ENCODE data around the gene SLC4A5. TPM values are rescaled to one million over a fixed set of nuclear protein-coding genes. Genes with fewer than 3 reads are reported as not detected.

Gene SLC4A5
- polyA plus RNA-seq, 1 of the 3 experiments (the other 2 are of a cell fraction), result 0.25 TPM

GRCh38 chr2:74325815-74326214, 17.4 kb downstream of the SLC4A5 start:
- Histone ChIP-seq H3K4me1 (ENCODE audit: control insufficient read depth in 1 of 2, insufficient read depth in 2 of 2, low read depth in 1 of 2, low read length in 1 of 2) (no peaks in the 10 kb centered on the region), H3K27ac (ENCODE audit: low read depth in 2 of 2, low read length in 1 of 2) (no peak overlapping the region), H3K27me3 (ENCODE audit: insufficient read depth) (no peaks in the 10 kb centered on the region), H4K20me1 (ENCODE audit: insufficient read depth) (no peaks in the 10 kb centered on the region), H2AFZ (ENCODE audit: low read depth) (no peak overlapping the region), H3K4me2 (no peak overlapping the region), H3K9ac (no peak overlapping the region), H3K9me2 (no peaks in the 10 kb centered on the region), H3K9me3 (no peaks in the 10 kb centered on the region), H3K79me2 (ENCODE audit: insufficient read depth) (no peaks in the 10 kb centered on the region), H3K36me3 (replicated peaks in 1 of 2; ENCODE audit: control insufficient read depth in 1 of 2, insufficient read depth in 2 of 2, low read length in 1 of 2) (no peaks in the 10 kb centered on the region), H3F3A (replicated peaks; ENCODE audit: insufficient read depth) (no peaks in the 10 kb centered on the region), H3K4me3 (ENCODE audit: low read depth in 2 of 2, low read length in 1 of 2) (no peak overlapping the region)
- no peak for DNase-seq
- ChIA-PET POLR2A (no interaction called here), CTCF (interaction anchor here (1.0 to 5.2 kb wide), 3 partner anchors 9 to 76 kb away, joined by 3 to 63 read pairs (median 16); no protein-coding TSS in a partner anchor)
- TF ChIP-seq PBX3 (IDR thresholded peaks at IDR 0.05) (no peak), ZBTB33 (IDR thresholded peaks at IDR 0.05; ENCODE audit: borderline replicate concordance, low read depth) (no peak), YY1 (IDR thresholded peaks at IDR 0.05; ENCODE audit: low read depth) (no peak), POLR2AphosphoS5 (IDR thresholded peaks at IDR 0.05; ENCODE audit: low read depth, low read length) (no peak), CHD2 (IDR thresholded peaks at IDR 0.05; ENCODE audit: low read length, partially characterized antibody) (no peak), SIN3A (IDR thresholded peaks at IDR 0.05; ENCODE audit: borderline replicate concordance, low read depth, low read length) (no peak), TCF12 (IDR thresholded peaks at IDR 0.05) (no peak), RXRA (IDR thresholded peaks at IDR 0.05; ENCODE audit: borderline replicate concordance, low read depth) (no peak), EZH2phosphoT487 (IDR thresholded peaks at IDR 0.05; ENCODE audit: borderline replicate concordance, low read depth) (no peak), ELF1 (IDR thresholded peaks at IDR 0.05) (no peak), MEF2A (IDR thresholded peaks at IDR 0.05; ENCODE audit: borderline replicate concordance, low read depth) (no peak), RCOR1 (IDR thresholded peaks at IDR 0.05; ENCODE audit: low read length) (no peak), FOSL2 (IDR thresholded peaks at IDR 0.05; ENCODE audit: borderline replicate concordance, low read depth) (no peak), MAX (IDR thresholded peaks at IDR 0.05; ENCODE audit: low read depth) (no peak), JUND (IDR thresholded peaks at IDR 0.05) (no peak), GABPA (IDR thresholded peaks at IDR 0.05; ENCODE audit: low read depth) (no peak), FOXJ3 (CRISPR knock-in tag; IDR thresholded peaks at IDR 0.05) (no peak), NRF1 (IDR thresholded peaks at IDR 0.05; ENCODE audit: low read depth, low read length) (no peak), EP300 (IDR thresholded peaks at IDR 0.05; ENCODE audit: borderline replicate concordance in 1 of 2, low read depth in 1 of 2, low read length in 1 of 2) (no peak)
- WGBS (ENCODE audit: low lambda C conversion rate), result 65% methylated on average over 2 of the region's 2 CpGs
